ENCODE data around the gene SRC.

- TF ChIP-seq CTCF (IDR thresholded peaks at IDR 0.05; ENCODE audit: extremely low read depth in 1 of 2, insufficient read depth in 1 of 2, low read depth in 1 of 2, low read length in 2 of 2): no peak
- TF ChIP-seq GATA2 (IDR thresholded peaks at IDR 0.05; ENCODE audit: insufficient read depth, insufficient read length, low read depth, low read length): no peak
- TF ChIP-seq EZH2 (IDR thresholded peaks at IDR 0.05; ENCODE audit: borderline replicate concordance, low read depth, low read length, severe bottlenecking): no peak
- no peak for TF ChIP-seq MYC (IDR thresholded peaks at IDR 0.05; ENCODE audit: low read depth, low read length)
- no peak for TF ChIP-seq JUN (IDR thresholded peaks at IDR 0.05; ENCODE audit: borderline replicate concordance, insufficient read depth, insufficient read length, low read depth)
- TF ChIP-seq POLR2A (IDR thresholded peaks at IDR 0.05; ENCODE audit: low read depth, low read length): no peak
Measured at GRCh38 chr20:37420610-37421009, 74.7 kb downstream of the SRC start.

All from endothelial cell of umbilical vein (primary cell).